IPS-NIHi11 (cell line): ENCODE results near the gene TENM4.
A peak's percentile ranks its signal among the peaks of the same experiment; 100 is the strongest.
"Not testable (repeated sequence)": the region's sequence is repeated elsewhere in the genome, so short reads cannot be mapped to it uniquely, and the experiment has no call there.

ENCODE experiments used
- DNase-seq: peaks from one replicate; pipeline ENCODE4 v3.0.0; 2012; ENCODE audit warnings: mixed read lengths, low spot score

Gene TENM4

DNA sequence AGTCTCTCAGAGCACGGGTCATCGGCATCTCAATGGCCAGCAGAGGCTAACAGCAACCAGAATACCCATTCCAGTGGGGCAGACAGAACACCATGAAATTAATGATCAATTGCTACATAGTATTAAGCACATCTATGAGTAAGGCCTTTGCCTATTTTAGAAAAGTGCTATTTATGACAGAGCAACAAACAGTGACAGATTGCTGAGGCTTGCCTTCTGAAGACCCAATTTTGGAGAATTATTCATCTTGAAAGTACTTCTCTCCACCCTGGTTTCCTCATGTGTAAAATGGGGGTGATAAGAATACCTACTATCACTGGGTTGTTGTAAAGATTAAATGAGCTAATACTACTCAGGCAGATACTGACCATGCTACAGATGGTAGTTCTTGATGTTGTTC, 232.7 kb downstream of the TENM4 start:
- DNase-seq: no peak

DNA sequence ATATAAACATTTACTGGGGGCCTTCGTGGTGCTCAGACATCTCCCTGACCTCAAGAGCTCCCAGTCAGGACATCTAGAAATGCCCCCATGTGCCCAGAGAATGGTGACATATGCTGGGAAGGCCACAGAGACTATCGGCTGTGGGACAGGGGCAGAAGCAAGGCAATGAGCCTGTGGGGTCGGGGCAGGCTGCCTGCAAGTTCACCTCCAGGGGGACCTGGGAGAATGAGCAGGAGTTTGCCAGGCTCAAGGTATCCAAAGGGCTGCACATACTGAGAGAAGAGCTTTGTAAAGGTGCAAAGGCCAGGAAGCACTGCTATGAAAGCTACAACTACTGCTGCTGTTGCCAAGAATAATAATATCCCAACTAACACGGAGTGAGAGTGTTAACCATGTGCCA, 233.9 kb downstream of the TENM4 start:
- DNase-seq: peak; percentile 43

DNA sequence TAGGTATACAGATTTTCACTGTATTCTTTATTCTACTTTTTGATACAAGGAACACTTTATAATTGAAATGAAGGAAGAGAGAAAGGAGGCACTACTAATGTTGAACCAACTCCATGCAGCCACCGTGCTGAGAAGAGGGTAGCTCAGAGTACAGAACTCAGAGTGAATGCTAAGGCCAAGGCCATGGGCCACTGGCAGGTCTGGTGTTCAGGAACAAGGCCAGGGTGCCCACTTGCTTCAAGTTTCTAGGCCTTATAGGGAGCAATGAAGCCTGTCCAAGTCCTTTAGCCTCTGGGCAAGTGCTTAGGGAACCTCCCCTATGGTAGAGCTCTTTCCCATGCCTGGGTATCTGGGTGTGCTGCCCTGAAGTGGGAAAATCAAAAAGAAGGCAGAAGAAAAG, 235.0 kb downstream of the TENM4 start:
- no peak for DNase-seq

DNA sequence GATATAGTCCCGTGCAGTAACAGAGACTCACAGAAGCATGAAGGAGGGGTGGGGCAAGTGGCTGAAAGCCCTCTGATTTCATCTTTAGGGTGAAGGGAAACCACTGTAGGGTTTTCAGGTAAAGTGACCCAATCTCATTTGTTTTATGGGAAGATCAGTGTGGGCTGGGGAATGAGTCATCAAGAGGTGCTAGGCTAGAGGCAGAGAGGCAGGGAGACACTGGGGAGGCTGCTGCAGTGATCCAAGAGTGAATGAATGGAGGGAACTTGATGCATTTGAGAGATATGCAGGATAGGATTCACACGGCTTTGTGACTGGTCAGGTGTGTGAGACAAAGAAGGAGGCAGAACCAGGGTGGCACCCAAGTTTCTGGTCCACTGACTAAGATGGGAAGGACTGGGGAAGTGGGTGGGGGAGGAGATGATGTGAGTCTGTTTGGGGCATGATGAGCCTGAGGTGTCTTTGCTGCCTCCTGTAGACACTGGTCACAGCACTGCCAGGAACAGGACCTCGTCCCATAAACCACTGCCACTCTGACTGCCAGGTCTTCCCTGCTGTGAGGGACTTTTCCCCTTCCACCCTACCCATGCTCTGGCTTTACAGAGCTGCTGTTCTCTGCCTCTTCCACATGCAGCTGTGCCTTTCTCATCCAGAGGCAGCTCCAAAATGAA, 239.0 kb downstream of the TENM4 start:
- no peak for DNase-seq

DNA sequence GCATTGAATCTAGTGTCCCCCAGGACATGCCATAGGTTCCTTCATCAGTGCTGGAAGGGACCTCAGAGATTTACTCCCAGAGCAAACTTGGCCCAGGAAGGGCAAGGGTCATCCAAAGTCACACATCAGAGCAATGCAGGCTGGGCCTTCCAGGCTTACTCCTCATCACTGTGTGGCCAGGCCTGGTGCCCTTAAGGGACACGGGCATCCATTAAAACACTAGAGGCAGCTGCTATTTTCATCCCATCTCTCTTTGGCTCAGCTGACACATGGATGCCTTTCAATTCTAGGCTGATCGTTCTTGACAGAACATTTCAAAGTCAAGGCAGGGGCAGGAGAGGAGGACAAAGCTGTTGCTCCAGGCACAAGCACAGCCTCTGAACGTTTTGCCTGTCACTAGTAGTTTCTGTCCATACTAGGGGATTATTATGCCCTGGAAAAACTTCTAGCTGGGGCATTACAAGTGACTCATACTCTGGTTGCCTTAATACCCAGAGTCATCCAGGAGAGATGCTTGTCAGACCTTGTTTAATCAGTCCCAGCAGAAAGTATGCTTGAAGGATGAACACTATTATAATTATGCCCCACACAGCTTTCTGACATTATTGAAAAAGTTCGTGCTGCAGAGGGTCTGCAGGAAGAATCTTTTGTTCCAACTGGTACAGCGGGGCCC, 240.3 kb downstream of the TENM4 start:
- no peak for DNase-seq

DNA sequence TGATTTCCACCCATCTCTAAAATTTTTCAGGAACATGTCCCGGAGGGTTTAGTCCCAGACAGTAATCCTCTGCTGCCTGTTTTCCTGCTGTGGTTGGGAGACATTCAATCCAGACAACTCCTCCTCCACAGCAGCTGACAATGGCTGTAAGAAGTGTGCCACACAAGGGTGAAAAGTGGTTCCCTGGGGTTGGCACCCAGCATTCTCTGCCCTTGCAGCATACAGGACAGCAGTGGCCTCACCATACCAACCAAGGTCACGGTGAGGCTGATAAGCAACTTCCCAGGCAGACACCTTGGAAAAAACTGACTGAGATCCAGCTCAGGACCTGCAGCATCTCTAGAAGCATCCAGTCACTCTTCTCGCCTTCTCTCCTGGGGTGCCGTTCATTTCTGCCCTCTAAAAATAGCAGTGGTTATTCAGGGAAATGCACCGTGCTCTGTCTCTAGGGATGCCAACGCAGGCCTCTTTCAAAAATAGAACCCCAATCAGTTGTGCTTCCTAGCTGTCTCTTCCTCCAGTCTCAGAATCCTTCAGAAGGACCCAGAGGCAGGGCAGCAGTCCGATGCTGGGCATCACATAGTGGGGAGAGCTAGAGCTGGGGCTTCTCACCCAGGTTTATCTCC, 241.0 kb downstream of the TENM4 start:
- DNase-seq: no peak

DNA sequence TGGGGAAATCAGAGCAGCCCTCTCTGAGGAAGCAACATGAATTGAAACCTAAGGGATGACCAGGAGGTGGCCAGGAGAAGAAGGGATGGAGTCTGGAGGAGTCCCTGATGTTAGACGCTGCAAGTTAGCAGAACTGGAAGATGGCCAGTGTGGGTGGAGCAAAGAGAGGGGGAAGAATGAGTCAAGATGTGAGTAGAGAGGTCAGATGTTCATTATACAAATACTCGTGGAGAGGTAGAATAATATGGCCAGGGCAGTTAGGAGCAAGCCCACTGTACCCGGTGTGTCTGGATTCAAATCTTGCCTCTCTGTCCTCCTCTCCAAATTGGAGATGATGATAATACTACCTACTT, 242.0 kb downstream of the TENM4 start:
- no peak for DNase-seq

DNA sequence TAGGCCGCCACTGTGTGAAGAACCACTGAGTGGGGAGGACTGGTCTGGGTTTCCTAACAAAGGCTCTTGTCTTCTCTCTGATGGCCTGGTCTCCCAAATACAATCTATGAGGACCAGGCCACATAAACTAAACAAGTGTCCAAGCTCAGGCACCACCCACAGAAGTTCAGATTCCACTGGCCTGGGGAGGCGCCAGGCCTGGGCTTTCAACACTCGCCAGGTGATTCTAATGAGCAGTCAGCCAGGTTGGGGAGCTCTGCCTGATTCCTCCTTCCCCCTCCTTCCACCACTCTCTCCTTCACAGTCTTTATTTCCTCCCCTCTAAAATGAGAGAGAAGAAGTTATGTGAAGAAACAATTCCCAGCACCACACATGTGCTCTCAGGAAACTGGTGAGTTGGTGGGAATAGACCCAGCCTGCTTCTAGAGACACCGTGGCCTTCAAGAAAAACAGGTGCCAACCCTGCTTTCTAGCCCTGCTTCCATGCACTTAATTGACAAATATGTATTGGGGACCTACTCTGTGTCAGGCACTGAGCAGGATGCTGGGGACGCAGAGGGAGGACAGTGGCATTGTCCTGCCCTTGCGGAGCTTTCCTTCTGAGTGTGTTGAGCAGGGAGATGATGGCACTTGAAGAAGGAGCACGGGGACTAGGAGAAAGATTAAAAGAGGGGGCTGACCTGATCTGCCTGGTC, 242.5 kb downstream of the TENM4 start:
- DNase-seq: no peak

DNA sequence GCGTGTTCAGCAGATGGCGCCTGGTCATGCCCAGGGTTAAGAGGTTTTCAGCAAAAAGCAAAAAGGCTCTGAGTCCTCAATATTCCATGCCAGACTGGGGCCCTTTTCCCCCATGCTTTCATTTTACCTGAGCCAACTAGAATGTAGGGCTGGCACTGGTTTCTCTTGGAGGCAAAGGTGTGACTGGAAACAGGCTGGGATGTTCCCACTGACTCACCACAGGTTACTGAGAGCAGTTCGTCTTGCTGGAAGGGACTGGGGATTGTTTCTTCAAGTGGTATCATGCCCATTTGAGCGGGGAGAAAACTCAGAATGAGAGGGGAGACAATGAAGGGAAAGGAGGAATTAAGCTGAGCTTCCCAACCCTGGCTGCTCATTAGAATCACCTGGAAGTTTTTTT, 243.9 kb downstream of the TENM4 start:
- DNase-seq: no peak

DNA sequence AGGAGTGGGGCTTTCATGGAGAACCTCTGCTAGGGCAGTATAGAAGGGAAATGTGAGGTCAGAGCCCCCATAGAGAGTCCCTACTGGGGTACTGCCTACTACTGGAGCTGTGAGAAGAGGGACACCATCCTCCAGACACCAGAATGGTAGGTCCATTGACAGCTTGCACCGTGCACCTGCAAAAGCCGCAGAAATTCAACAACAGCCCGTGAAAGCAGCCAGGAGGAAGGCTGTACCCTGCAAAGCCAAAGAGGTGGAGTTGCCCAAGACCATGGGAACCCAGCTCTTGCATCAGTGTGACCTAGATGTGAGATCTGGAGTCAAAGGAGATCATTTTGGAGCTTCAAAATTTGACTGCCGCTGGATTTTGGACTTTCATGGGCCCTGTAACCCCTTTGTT, 245.6 kb downstream of the TENM4 start:
- no peak for DNase-seq

DNA sequence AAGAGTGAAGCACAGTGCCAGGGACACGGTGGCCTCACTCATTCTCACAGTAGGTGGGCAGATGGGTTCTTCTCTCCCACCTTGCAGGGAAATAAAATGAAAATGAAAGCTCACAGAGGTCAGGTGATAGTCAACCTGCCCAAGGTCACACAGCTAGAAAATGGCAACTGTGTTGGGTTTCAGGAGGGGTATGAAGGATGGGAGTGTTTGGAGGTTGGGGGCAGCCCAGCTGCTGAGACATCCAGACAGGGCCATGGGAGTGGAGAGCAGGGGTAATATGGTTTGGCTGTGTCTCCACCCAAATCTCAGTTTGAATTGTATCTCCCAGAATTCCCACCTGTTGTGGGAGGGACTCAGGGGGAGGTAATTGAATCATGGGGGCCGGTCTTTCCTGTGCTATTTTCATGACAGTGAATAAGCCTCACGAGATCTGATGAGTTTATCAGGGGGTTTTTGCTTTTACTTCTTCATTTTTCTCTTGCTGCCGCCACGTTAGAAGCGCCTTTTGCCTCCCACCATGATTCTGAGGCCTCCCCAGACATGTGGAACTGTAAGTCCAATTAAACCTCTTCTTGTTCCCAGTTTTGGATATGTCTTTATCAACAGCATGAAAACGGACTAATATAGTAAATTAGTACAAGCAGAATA, 247.0 kb downstream of the TENM4 start:
- DNase-seq: no peak

DNA sequence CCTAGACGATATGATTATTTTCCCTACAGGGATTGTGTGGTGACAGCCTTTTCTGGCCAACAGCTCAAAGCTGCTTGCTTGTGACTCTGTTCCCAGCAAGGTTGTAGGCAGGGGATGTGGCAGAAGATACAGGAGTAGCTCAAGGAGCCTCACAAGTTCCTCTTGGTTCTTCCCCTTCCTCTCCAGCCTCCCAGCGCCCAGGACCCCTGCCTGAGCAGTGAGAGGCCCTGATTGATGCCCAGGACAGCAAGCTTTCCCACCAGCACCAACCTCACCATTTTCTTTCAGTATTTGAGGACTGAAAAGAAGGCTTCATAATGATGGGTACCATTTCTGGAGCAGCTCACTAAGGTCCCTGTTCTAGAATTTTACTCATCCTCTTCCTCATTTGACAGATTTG, 248.0 kb downstream of the TENM4 start:
- DNase-seq: no peak

DNA sequence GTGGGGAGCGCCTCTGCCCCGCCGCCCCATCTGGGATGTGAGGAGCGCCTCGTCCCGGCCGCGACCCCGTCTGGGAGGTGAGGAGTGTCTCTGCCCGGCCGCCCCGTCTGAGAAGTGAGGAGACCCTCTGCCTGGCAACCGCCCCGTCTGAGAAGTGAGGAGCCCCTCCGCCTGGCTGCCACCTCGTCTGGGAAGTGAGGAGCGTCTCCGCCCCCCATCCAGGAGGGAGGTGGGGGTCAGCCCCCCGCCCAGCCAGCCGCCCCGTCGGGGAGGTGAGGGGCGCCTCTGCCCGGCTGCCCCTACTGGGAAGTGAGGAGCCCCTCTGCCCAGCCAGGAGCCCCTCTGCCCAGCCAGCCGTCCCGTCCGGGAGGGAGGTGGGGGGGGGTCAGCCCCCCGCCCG, 249.1 kb downstream of the TENM4 start:
- DNase-seq: not testable (repeated sequence)

DNA sequence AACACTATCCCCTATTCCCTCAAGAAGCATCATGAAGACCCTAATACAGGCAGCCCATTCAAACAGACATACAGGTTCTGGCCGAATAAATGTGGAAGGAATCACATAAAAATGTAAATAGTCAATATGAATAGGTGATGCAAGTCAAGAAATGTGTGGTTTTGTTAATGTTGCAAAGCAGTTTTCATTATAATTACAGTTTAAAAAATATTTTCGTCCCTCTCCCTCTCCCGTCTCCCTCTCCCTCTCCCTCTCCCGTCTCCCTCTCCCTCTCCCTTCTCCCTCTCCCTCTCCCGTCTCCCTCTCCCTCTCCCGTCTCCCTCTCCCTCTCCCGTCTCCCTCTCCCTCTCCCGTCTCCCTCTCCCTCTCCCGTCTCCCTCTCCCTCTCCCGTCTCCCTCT, 250.3 kb downstream of the TENM4 start:
- DNase-seq: not testable (repeated sequence)

DNA sequence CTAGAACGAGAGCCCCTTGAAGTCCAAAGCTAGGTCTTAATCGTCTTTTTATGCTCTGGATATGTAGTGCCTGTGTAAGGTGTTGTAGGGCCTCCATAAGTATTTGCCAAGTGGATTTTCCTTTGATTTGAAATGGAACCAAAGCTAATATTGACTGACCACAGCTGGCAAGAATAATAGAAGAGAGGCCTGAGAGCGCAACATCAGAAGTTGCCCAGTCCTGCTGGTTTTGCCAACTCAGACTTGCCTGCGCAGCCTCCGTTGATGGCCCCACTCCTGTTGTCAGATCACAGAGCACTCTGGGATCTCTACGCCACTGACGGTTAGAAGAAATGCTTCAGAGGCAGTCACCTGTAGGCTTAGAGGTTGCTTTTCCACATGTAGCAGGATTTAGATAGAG, 251.2 kb downstream of the TENM4 start:
- DNase-seq: no peak

DNA sequence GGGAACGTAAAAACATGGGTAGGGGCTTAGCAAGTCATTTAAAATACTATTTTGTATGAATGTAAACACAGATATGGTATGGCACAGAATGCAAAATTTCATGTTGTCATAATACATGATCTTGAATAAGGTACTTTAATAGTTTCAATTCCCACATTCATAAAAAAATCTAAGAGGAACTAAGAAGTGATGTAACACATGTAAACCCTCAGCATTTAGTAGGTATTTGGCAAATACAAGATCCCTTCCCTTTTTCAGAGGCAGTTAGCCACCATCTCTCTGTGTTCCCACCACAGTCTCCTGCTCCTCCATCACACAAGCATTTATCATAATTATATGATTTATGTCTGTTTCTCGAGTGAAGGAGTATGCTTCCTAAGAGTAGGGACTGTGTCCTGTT, 251.8 kb downstream of the TENM4 start:
- DNase-seq: no peak

DNA sequence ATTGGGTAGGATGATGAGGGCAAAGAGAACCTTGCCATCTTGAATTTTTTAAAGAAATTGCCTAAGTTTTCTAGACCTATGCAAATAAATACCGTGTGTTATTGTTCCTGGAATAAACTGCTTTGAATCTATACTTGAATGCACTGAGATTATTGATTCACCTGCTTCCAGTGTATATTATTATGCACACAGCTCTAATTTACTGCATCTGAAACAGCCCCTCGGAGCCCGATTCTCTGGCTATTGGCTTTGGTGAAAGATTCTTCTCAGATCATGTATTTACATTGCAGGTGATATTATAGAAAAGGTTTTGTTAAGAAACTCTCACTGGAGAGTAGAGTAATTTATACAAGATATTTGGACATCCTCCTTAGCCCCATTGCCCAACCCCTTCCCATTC, 254.2 kb downstream of the TENM4 start:
- DNase-seq: no peak

DNA sequence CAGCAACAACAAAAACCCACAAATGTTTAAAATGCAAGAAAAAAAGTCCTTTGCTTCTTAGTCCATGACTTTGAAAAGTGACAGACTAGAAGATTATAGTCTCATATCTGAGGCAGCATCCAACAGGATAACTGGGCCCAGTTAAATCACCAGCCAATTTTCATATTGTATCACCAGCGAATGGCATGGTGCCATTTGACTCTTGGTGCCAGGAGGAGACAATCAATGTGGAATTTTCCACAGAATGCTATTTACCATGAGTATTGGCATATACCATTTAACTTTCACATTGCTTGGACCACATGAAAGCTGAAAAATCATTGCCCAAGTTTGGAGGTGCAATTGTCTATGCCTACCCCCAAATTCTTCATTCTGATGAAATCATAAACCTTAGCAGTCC, 255.5 kb downstream of the TENM4 start:
- DNase-seq: no peak

DNA sequence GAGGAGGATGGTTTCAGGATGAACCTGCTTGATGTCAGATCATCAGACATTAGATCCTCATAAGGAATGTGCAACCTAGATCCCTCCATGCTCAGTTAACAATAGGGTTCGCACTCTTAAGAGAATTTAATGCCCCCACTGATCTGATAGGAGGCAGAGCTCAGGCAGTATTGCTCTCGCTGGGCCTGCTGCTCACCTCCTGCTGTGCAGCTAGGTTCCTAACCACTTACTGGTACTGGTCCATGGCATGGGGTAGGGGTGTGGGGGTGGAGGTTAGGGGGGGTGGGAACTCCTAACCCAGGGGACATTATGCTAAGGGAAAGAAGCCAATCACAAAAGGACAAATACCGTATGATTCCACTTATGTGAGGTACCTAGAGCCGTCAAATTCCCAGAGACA, 256.5 kb downstream of the TENM4 start:
- DNase-seq: peak; percentile 22

DNA sequence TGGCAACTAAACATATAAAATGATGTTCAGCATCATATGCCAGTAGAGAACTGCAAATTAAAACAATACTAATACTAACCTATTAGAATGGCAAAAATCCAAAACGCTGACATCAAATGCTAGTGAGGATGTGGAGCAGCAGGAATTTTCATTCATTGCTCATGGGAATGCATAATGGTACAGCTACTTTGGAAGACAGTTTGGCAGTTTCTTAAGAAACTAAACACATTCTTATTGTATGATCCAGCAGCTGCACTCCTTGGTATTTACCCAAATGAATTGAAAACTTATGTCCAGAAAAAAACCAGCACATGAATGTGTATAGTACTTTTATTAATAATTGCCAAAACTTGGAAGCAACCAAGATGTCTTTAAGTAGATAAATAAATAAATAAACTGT, 258.0 kb downstream of the TENM4 start:
- DNase-seq: no peak

DNA sequence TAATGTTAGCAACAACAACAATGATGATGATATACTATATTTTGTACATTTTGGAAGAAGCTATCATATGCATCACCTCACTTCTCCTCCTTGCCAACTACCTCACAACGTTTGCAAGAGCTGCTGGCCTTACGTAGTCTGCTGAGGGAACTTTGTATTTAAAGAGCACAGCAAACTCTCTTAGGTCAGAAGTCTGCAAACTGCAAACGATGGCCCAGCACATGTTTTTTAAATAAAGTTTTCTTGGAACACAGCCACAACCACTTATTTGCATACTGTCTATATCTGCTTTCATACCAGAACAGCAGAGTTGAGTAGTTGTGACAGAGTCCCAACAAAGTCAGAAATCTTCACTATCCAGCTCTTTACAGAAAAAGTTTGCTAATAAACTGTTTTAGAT, 261.7 kb downstream of the TENM4 start:
- DNase-seq: no peak
